SH-SY5Y (cell line): ENCODE data around the gene RTF2.
"Not testable (repeated sequence)": the region's sequence is repeated elsewhere in the genome, so short reads cannot be mapped to it uniquely, and the experiment has no call there.

Source experiments
- GATA2 ChIP-seq: IDR thresholded peaks from 2 replicates; pipeline ENCODE4 v1.6.1; 2011; ENCODE audit warnings: mild to moderate bottlenecking, low read depth, low read length
- GATA3 ChIP-seq: IDR thresholded peaks from 2 replicates; pipeline ENCODE4 v1.6.1; 2011; ENCODE audit warnings: low read depth, mild to moderate bottlenecking, low read length, moderate library complexity

Gene RTF2

GRCh38 chr20:56524444-56524843, 56.0 kb downstream of the RTF2 start, which contains the start of gene FAM209A:
Gene FAM209A, plus strand, starts transcription at chr20:56524744. Its CDS starts 65 bp downstream, at chr20:56524809.
- not testable (repeated sequence) for TF ChIP-seq GATA3, GATA2

GRCh38 chr20:56527521-56527920, 59.1 kb downstream of the RTF2 start:
- TF ChIP-seq GATA3 (no peak), GATA2 (no peak)

GRCh38 chr20:56532946-56533345, 64.5 kb downstream of the RTF2 start, which contains the start of gene FAM209B:
Gene FAM209B, plus strand, starts transcription at chr20:56533246. Its CDS starts 96 bp downstream, at chr20:56533342.
- TF ChIP-seq GATA3, GATA2: not testable (repeated sequence)

- no peak for TF ChIP-seq GATA2
- TF ChIP-seq GATA3: no peak
These were observed 69.6 kb downstream of the RTF2 start for GRCh38 chr20:56537997-56538396.

- TF ChIP-seq GATA2 (no peak), GATA3 (no peak)
These were observed 72.0 kb downstream of the RTF2 start for GRCh38 chr20:56540415-56540814.

GRCh38 chr20:56542489-56543030, 74.1 kb downstream of the RTF2 start:
- no peak for TF ChIP-seq GATA2
- TF ChIP-seq GATA3: no peak

GRCh38 chr20:56551571-56551970, 83.1 kb downstream of the RTF2 start:
- TF ChIP-seq GATA3: no peak
- no peak for TF ChIP-seq GATA2

- no peak for TF ChIP-seq GATA2
- TF ChIP-seq GATA3: no peak
These were observed 84.6 kb downstream of the RTF2 start for GRCh38 chr20:56552911-56553629.

- TF ChIP-seq GATA2: no peak
- no peak for TF ChIP-seq GATA3
These were observed 86.4 kb downstream of the RTF2 start for GRCh38 chr20:56554869-56555268.

GRCh38 chr20:56558968-56559367, 90.5 kb downstream of the RTF2 start:
- no peak for TF ChIP-seq GATA2
- no peak for TF ChIP-seq GATA3

- TF ChIP-seq GATA2: no peak
- TF ChIP-seq GATA3: no peak
These were observed 97.1 kb downstream of the RTF2 start for GRCh38 chr20:56565511-56565910.

GRCh38 chr20:56566621-56567020, 98.2 kb downstream of the RTF2 start:
- no peak for TF ChIP-seq GATA2
- TF ChIP-seq GATA3: no peak
